ENCODE data around the gene SLC6A11.

SLC6A11 gene

DNA sequence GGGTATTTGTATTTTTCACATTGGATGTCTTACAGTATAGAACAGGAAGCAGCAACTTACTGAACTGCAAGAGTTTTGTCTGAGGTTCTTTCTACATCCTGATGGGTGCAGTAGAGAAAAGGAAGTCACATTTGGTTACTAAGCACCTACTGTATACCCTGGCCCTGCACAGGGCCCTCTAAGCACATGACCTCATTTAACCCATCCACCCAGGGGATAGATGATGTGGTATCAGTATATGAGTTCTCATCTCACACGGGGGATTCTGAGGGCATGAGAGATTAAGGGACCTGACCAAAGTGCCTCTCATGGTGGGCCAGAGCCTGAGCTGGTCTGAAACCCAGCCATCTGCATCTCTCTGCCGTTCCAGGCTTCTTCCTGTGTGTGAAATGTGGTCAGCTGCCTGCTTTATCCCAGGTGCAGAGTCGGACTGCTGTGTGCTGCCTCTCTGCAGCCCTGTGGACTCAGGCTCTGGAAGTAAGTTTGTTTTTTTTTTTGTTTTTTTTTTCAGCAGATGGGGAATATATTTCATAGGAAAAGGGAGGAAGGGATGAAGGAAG, 17.9 kb downstream of the SLC6A11 start:
- Histone ChIP-seq H3K9me2 (ENCODE audit: low read depth, low read length) (no peaks in the 10 kb centered on the region), H3K27ac (ENCODE audit: low read depth, low read length, poor library complexity, severe bottlenecking) (no peak overlapping the region), H4K20me1 (ENCODE audit: insufficient read depth, low read length) (no peaks in the 10 kb centered on the region), H2AFZ (ENCODE audit: low read length) (no peak overlapping the region), H3K27me3 (ENCODE audit: insufficient read depth, low read length) (no peaks in the 10 kb centered on the region), H3K79me2 (ENCODE audit: insufficient read depth, low read length) (no peaks in the 10 kb centered on the region), H3K4me3 (ENCODE audit: low read depth, low read length, poor library complexity, severe bottlenecking) (no peak overlapping the region), H3F3A (ENCODE audit: insufficient read depth, low read length) (no peaks in the 10 kb centered on the region), H3K4me2 (ENCODE audit: low read length) (no peak overlapping the region), H3K4me1 (ENCODE audit: insufficient read depth, low read length, severe bottlenecking) (no peaks in the 10 kb centered on the region), H3K9me3 (ENCODE audit: low read length) (no peaks in the 10 kb centered on the region), H3K36me3 (ENCODE audit: insufficient read depth, low read length) (no peaks in the 10 kb centered on the region), H3K9ac (ENCODE audit: low read length) (no peak overlapping the region)
- no peak for TF ChIP-seq EZH2 (IDR thresholded peaks at IDR 0.05; ENCODE audit: borderline replicate concordance, low read length)
- TF ChIP-seq, protein P1, sequence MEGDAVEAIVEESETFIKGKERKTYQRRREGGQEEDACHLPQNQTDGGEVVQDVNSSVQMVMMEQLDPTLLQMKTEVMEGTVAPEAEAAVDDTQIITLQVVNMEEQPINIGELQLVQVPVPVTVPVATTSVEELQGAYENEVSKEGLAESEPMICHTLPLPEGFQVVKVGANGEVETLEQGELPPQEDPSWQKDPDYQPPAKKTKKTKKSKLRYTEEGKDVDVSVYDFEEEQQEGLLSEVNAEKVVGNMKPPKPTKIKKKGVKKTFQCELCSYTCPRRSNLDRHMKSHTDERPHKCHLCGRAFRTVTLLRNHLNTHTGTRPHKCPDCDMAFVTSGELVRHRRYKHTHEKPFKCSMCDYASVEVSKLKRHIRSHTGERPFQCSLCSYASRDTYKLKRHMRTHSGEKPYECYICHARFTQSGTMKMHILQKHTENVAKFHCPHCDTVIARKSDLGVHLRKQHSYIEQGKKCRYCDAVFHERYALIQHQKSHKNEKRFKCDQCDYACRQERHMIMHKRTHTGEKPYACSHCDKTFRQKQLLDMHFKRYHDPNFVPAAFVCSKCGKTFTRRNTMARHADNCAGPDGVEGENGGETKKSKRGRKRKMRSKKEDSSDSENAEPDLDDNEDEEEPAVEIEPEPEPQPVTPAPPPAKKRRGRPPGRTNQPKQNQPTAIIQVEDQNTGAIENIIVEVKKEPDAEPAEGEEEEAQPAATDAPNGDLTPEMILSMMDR (IDR thresholded peaks at IDR 0.05; ENCODE audit: low read length): no peak

DNA sequence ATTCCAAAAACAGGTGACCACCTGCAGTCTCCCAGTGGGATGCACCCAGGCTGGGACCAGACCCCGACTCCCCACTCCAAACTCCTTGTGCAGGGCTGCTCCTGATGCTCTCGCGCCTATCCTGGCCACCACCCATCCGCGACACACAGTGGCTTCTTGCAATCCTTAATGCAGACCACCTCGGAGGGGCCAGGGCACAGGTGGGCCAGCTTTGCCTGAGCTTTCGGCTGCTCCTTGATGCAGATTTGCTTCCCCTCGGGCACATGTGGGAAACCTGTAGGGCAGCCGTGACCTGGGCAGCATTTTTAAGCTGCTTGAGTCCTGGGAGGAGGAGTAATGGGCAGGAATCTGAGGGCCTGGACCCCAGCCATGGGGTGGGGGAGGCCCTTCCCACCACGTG, 18.9 kb downstream of the SLC6A11 start:
- Histone ChIP-seq H3F3A (ENCODE audit: insufficient read depth, low read length) (no peaks in the 10 kb centered on the region), H3K4me1 (ENCODE audit: insufficient read depth, low read length, severe bottlenecking) (no peaks in the 10 kb centered on the region), H3K9me2 (ENCODE audit: low read depth, low read length) (no peaks in the 10 kb centered on the region), H3K4me2 (ENCODE audit: low read length) (no peak overlapping the region), H3K9me3 (ENCODE audit: low read length) (no peaks in the 10 kb centered on the region), H3K27me3 (ENCODE audit: insufficient read depth, low read length) (no peaks in the 10 kb centered on the region), H3K4me3 (ENCODE audit: low read depth, low read length, poor library complexity, severe bottlenecking) (no peak overlapping the region), H3K79me2 (ENCODE audit: insufficient read depth, low read length) (no peaks in the 10 kb centered on the region), H3K27ac (ENCODE audit: low read depth, low read length, poor library complexity, severe bottlenecking) (no peak overlapping the region), H3K36me3 (ENCODE audit: insufficient read depth, low read length) (no peaks in the 10 kb centered on the region), H4K20me1 (ENCODE audit: insufficient read depth, low read length) (no peaks in the 10 kb centered on the region), H2AFZ (ENCODE audit: low read length) (no peak overlapping the region), H3K9ac (ENCODE audit: low read length) (no peak overlapping the region)
- TF ChIP-seq, protein P1 (IDR thresholded peaks at IDR 0.05; ENCODE audit: low read length): no peak
- no peak for TF ChIP-seq EZH2 (IDR thresholded peaks at IDR 0.05; ENCODE audit: borderline replicate concordance, low read length)

- no peaks in the 10 kb centered on the region for H3K36me3 ChIP-seq (ENCODE audit: insufficient read depth, low read length)
- H4K20me1 ChIP-seq (ENCODE audit: insufficient read depth, low read length): no peaks in the 10 kb centered on the region
- no peaks in the 10 kb centered on the region for H3K9me3 ChIP-seq (ENCODE audit: low read length)
- H3K4me3 ChIP-seq (ENCODE audit: low read depth, low read length, poor library complexity, severe bottlenecking): no peak overlapping the region
- no peaks in the 10 kb centered on the region for H3K9me2 ChIP-seq (ENCODE audit: low read depth, low read length)
- H3K79me2 ChIP-seq (ENCODE audit: insufficient read depth, low read length): no peaks in the 10 kb centered on the region
- H3K4me2 ChIP-seq (ENCODE audit: low read length): no peak overlapping the region
- no peaks in the 10 kb centered on the region for H3F3A ChIP-seq (ENCODE audit: insufficient read depth, low read length)
- no peaks in the 10 kb centered on the region for H3K4me1 ChIP-seq (ENCODE audit: insufficient read depth, low read length, severe bottlenecking)
- H3K27me3 ChIP-seq (ENCODE audit: insufficient read depth, low read length): no peaks in the 10 kb centered on the region
- TF ChIP-seq, protein P1 (IDR thresholded peaks at IDR 0.05; ENCODE audit: low read length): no peak
- no peak overlapping the region for H3K9ac ChIP-seq (ENCODE audit: low read length)
- H2AFZ ChIP-seq (ENCODE audit: low read length): no peak overlapping the region
- no peak overlapping the region for H3K27ac ChIP-seq (ENCODE audit: low read depth, low read length, poor library complexity, severe bottlenecking)
These were observed 19.4 kb downstream of the SLC6A11 start for GRCh38 chr3:10835406-10835805.
